ENCODE measurements around the gene EP400.

Gene EP400

DNA sequence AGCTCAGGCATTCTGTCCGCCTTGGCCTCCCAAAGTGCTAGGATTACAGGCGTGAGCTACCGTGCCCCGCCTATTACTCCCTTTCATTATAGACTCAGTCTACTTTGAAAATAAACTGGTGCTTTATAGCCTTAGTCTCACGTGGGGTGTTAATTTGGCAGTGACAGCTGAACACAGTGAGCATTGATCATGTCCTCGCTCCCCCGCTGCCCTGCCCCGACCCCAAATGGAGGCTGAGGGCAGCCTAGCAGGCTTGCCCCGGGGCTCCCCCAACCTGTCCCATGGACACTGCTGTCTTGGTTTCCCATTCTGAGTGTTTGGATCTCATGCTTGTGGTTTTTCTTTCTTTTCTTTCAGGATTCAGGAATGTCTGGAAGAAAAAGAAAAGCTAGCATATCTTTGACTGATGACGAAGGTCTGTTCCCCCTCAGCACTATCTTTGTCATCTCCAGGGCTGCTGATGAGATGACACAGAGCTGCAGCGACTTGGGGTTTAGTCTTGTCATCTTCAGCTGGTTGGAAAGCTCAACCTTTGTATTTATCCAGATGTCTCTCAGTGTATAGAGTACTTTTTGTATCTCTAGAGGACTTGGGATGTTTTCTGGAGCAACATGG, 42.2 kb downstream of the EP400 start:
- TF ChIP-seq CTCF (IDR thresholded peaks at IDR 0.05; ENCODE audit: low read depth, low read length) = no peak
- Histone ChIP-seq H3K4me3 (ENCODE audit: low read depth, low read length) (no peak overlapping the region), H3K27me3 (ENCODE audit: insufficient read depth, low read depth, severe bottlenecking) (no peaks in the 10 kb centered on the region), H3K9me3 (ENCODE audit: severe bottlenecking) (no peaks in the 10 kb centered on the region), H3K27ac (no peak overlapping the region), H3K36me3 (peaks cover 71% of the 10 kb centered on the region)
- DNase-seq = no peak

- TF ChIP-seq CTCF (IDR thresholded peaks at IDR 0.05; ENCODE audit: low read depth, low read length) = no peak
- no peak overlapping the region for H3K4me3 ChIP-seq (ENCODE audit: low read depth, low read length)
- H3K36me3 ChIP-seq = peaks cover 55% of the 10 kb centered on the region
Observed at GRCh38 chr12:131994589-131994988, 44.8 kb downstream of the EP400 start.

DNA sequence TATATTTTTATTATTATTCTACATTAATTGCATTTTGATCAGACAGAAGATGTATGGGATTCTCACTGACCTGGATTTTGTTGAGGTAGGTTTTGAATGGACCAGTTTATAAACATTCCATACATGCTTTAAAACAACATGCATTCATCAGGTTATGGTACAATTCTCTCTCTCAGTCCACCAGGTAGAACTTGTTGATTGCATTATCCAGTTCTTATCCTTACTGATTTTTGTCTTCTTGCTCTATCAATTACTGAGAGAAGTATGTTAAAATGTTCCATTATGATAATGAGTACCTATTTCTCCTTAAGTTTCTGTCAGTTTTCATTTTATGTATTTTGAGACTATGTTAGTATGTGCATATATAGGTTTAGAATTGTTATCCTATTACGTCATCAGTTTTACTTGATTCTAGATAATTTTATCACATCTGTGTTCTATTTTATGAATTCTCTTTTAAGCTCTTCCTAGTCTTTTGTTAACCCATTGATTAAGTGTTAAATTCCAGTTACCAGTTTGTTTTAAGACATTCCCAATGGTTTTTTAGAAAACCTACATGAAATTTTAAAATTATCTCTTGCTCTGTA, 50.6 kb downstream of the EP400 start:
- peaks cover 11% of the 10 kb centered on the region for H3K36me3 ChIP-seq
- no peak overlapping the region for H3K4me3 ChIP-seq (ENCODE audit: low read depth, low read length)
- H3K27ac ChIP-seq = no peak overlapping the region
- no peak for TF ChIP-seq CTCF (IDR thresholded peaks at IDR 0.05; ENCODE audit: low read depth, low read length)
- no peaks in the 10 kb centered on the region for H3K27me3 ChIP-seq (ENCODE audit: insufficient read depth, low read depth, severe bottlenecking)
- no peak for DNase-seq
- no peaks in the 10 kb centered on the region for H3K9me3 ChIP-seq (ENCODE audit: severe bottlenecking)

More at GRCh38 chr12:131994589-131994988, 44.8 kb downstream of the EP400 start:
- Histone ChIP-seq H3K27me3 (ENCODE audit: insufficient read depth, low read depth, severe bottlenecking) (no peaks in the 10 kb centered on the region), H3K9me3 (ENCODE audit: severe bottlenecking) (no peaks in the 10 kb centered on the region), H3K27ac (no peak overlapping the region)
- no peak for DNase-seq

- H3K4me3 ChIP-seq (ENCODE audit: low read depth, low read length) = no peak overlapping the region
- peaks cover 31% of the 10 kb centered on the region for H3K36me3 ChIP-seq
- no peak for TF ChIP-seq CTCF (IDR thresholded peaks at IDR 0.05; ENCODE audit: low read depth, low read length)
- no peak overlapping the region for H3K27ac ChIP-seq
- H3K27me3 ChIP-seq (ENCODE audit: insufficient read depth, low read depth, severe bottlenecking) = no peaks in the 10 kb centered on the region
- no peak for DNase-seq
- H3K9me3 ChIP-seq (ENCODE audit: severe bottlenecking) = no peaks in the 10 kb centered on the region
Observed at GRCh38 chr12:132003846-132004245, 54.1 kb downstream of the EP400 start.

- no peak overlapping the region for H3K4me3 ChIP-seq (ENCODE audit: low read depth, low read length)
- no peaks in the 10 kb centered on the region for H3K27me3 ChIP-seq (ENCODE audit: insufficient read depth, low read depth, severe bottlenecking)
- DNase-seq = no peak
- no peak for TF ChIP-seq CTCF (IDR thresholded peaks at IDR 0.05; ENCODE audit: low read depth, low read length)
- no peaks in the 10 kb centered on the region for H3K9me3 ChIP-seq (ENCODE audit: severe bottlenecking)
- no peak overlapping the region for H3K27ac ChIP-seq
- H3K36me3 ChIP-seq = peaks cover 37% of the 10 kb centered on the region
Observed at GRCh38 chr12:132004946-132005345, 55.2 kb downstream of the EP400 start.
